Stimulated activated CD8-positive, alpha-beta memory T cell treated with anti-CD3 and anti-CD28 coated beads, Interleukin-15, amount 100 ng/mL, for 1 hour (primary cell): ENCODE results near the gene EXOSC2.

ENCODE experiments used
- DNase-seq: peaks from one replicate; pipeline ENCODE4 v3.0.0-alpha.2; 2020; ENCODE audit warnings: low read depth

Gene EXOSC2

DNA sequence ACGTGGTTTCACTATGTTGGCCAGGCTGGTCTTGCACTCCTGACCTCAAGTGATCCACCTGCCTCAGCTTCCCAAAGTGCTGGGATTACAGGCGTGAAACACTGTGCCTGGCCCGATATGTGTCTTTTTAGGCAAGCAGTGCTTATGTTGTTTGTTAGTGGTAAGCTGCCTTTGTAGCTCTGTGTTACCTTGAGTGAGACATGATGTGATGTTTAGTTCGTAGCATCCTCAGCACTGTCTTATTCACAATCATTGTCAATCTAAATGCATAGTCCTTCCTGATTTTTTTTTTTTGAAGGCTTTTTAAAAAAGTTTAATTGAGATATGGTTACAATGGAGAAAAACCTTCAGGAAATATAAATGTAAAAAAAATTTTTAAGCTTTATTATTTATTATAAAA lies 45.5 kb downstream of the EXOSC2 start:
- DNase-seq = no peak

GRCh38 chr9:130740218-130741023 lies 46.8 kb downstream of the EXOSC2 start:
- DNase-seq = no peak

- DNase-seq = no peak
Measured at GRCh38 chr9:130741024-130741305, 47.4 kb downstream of the EXOSC2 start.

GRCh38 chr9:130741831-130742449 lies 48.4 kb downstream of the EXOSC2 start:
- DNase-seq = no peak

DNA sequence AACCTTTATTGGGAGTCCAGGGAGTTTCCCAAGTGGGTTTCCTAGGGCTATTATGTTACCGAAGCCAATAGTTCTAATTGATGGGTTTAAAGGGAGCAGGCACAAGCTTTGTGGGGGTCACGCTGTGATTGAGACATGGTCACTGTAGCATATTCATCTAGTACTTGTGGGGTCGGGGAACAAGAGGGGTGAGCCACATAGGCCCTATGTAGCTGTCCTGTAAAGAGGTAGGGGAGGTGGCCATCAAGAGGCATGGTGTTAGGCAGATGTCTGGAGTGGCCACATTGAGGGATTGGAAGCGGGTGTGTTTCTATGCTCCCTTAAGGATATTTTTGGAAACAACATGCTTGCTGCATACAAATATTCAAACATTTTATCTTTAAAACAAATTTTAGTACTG lies 50.1 kb downstream of the EXOSC2 start:
- no peak for DNase-seq

DNA sequence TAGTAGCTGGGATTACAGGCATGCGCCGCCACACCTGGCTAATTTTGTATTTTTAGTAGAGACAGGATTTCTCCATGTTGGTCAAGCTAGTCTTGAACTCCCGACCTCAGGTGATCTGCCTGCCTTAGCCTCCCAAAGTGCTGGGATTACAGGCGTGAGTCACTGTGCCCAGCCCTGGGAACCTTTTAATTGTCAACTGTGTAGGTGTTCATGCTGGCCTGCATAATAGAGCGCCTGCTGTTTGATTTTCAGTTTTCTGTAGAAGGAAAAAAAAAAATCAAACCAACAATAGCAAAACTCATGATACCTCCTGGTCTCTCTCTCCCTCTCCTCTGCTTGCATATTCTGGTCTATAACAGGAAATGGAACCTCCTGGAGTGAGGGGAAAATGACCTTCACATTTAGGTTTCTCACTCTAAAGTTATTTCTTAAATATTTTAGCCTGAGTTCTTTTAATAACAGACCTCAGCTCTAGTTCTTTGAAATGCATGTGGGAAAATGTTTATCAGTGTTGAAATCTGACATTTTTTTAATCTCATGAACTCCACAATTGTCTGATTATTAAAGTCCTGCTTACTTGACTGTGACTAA lies 51.7 kb downstream of the EXOSC2 start:
- no peak for DNase-seq

GRCh38 chr9:130745829-130746228 lies 52.2 kb downstream of the EXOSC2 start:
- no peak for DNase-seq

DNA sequence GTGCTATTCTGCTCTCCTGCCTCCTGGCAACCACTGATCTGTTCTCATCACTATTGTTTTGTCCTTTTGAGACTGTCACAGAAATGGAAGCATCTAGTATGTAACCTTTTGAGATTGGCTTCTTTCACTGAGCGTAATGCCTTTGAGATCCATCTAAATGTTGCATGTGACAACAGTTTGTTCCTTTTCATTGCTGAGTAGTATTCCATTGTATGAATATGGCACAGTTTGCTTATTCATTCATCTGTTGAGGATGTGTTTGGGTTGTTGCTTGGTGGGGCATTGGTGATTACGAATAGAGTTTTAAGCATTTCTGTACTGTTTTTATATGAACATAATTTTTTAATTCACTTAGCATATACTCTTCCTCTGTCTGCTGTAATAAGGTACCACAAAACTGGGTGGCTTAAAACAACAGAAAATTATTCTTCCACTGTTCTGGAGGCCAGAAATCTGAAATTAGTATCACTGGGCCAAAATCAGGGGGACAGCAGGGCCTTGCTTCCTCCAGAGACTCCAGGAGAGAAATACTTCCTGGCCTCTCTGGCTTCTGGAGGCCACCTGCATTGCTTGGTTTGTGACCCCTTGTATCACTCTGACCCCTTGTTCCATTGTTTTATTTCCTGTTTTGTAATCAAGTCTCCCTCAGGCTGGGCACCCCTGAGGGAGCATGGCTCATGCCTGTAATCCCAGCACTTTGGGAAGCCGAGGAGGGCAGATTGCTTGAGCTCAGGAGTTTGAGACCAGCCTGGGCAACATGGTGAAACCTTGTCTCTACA lies 53.0 kb downstream of the EXOSC2 start:
- DNase-seq = no peak

DNA sequence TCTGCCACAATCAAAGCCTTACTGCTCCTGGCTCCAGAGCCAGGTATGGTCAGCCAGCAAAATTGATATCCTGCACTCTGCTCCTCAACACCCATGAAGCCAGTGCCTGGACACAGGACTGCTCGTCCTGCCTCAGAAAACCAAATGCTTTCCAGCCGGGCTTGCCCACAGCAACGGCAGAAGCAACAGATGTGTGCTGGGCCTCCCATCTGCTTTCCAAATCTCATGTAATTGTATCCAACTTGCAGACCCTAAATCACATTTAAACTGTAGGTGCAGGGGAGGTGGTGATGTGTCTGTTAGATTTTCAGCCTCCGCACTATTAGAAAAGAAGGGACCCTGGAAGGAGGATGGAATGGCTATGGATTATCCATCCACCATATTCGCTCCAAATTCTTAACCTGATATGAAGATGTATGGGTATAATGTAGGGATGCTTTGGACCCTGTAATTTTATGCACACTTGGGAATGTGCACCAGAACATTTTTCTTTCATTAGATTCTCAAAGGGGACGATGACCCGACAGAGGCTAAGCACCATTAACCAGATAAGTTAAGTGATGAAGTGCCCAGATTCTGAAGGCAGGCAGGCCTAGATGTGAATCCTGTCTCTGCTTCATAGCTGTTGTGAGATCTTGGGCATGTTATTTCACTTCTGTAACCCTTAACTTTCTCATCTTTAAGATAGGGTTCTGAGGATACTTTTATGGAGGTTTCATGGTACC lies 58.2 kb downstream of the EXOSC2 start:
- DNase-seq = no peak
